Suppressor macrophage treated with lipopolysaccharide for 4 hours (primary cell): ENCODE data around the gene TFCP2L1.
A peak's percentile ranks its signal among the peaks of the same experiment; 100 is the strongest.

Experiments used
- DNase-seq: peaks from one replicate; pipeline ENCODE4 v3.0.0-alpha.2; 2020

TFCP2L1 gene

GRCh38 chr2:121193185-121193584 is 91.8 kb downstream of the TFCP2L1 start:
- no peak for DNase-seq

GRCh38 chr2:121192576-121192975 is 92.4 kb downstream of the TFCP2L1 start:
- no peak for DNase-seq

GRCh38 chr2:121191191-121192170 is 93.5 kb downstream of the TFCP2L1 start:
- DNase-seq = no peak

- DNase-seq = no peak
These were observed 95.2 kb downstream of the TFCP2L1 start for GRCh38 chr2:121189661-121190381.

- peak; percentile 38 for DNase-seq
These were observed 96.0 kb downstream of the TFCP2L1 start for GRCh38 chr2:121189011-121189410.

- DNase-seq = no peak
These were observed 97.0 kb downstream of the TFCP2L1 start for GRCh38 chr2:121187982-121188411.

GRCh38 chr2:121187351-121187981 is 97.5 kb downstream of the TFCP2L1 start:
- no peak for DNase-seq

- DNase-seq = no peak
These were observed 98.7 kb downstream of the TFCP2L1 start for GRCh38 chr2:121186261-121186660.

GRCh38 chr2:121185571-121186074 is 99.4 kb downstream of the TFCP2L1 start:
- no peak for DNase-seq

GRCh38 chr2:121185111-121185510 is 99.9 kb downstream of the TFCP2L1 start:
- DNase-seq = no peak

GRCh38 chr2:121184248-121184862 is 100.6 kb downstream of the TFCP2L1 start:
- DNase-seq = no peak

- no peak for DNase-seq
These were observed 102.5 kb downstream of the TFCP2L1 start for GRCh38 chr2:121182520-121182919.

GRCh38 chr2:121179467-121179866 is 105.5 kb downstream of the TFCP2L1 start:
- no peak for DNase-seq

- no peak for DNase-seq
These were observed 106.3 kb downstream of the TFCP2L1 start for GRCh38 chr2:121178730-121179129.

GRCh38 chr2:121177896-121178295 is 107.1 kb downstream of the TFCP2L1 start:
- no peak for DNase-seq

- no peak for DNase-seq
These were observed 109.7 kb downstream of the TFCP2L1 start for GRCh38 chr2:121175326-121175725.

GRCh38 chr2:121173806-121174205 is 111.2 kb downstream of the TFCP2L1 start:
- no peak for DNase-seq

GRCh38 chr2:121173112-121173511 is 111.9 kb downstream of the TFCP2L1 start:
- no peak for DNase-seq

- DNase-seq = no peak
These were observed 112.5 kb downstream of the TFCP2L1 start for GRCh38 chr2:121172456-121172855.

GRCh38 chr2:121171625-121172119 is 113.3 kb downstream of the TFCP2L1 start:
- no peak for DNase-seq

- DNase-seq = no peak
These were observed 114.4 kb downstream of the TFCP2L1 start for GRCh38 chr2:121170577-121170976.

GRCh38 chr2:121167411-121167810 is 117.6 kb downstream of the TFCP2L1 start:
- DNase-seq = no peak
